HG03064 (cell line): ENCODE data around the gene AFTPH.

Experiments
- ATAC-seq: cut with Tn5 transposase; IDR thresholded peaks from one replicate; pipeline ENCODE4 v1.9.1; 2021; ENCODE audit warnings: low read depth; ENCODE audit not compliant: unreplicated experiment

The AFTPH gene

GRCh38 chr2:64582774-64583340 is 58.7 kb downstream of the AFTPH start:
- ATAC-seq = peak; percentile 78

- ATAC-seq = no peak
Observed at GRCh38 chr2:64586054-64586453, 61.9 kb downstream of the AFTPH start.

- ATAC-seq = no peak
Observed at GRCh38 chr2:64586883-64587481, 62.9 kb downstream of the AFTPH start.

- ATAC-seq = no peak
Observed at GRCh38 chr2:64587561-64587960, 63.4 kb downstream of the AFTPH start.

- no peak for ATAC-seq
Observed at GRCh38 chr2:64591188-64591587, 67.1 kb downstream of the AFTPH start.

GRCh38 chr2:64593035-64593655 is 69.0 kb downstream of the AFTPH start:
- ATAC-seq = no peak

- ATAC-seq = no peak
Observed at GRCh38 chr2:64594226-64594989, 70.3 kb downstream of the AFTPH start.

- ATAC-seq = no peak
Observed at GRCh38 chr2:64595397-64596176, 71.5 kb downstream of the AFTPH start.

GRCh38 chr2:64598226-64598625 is 74.1 kb downstream of the AFTPH start:
- ATAC-seq = no peak

GRCh38 chr2:64599469-64599868 is 75.3 kb downstream of the AFTPH start:
- ATAC-seq = no peak

GRCh38 chr2:64601034-64601754 is 77.1 kb downstream of the AFTPH start:
- ATAC-seq = no peak

- no peak for ATAC-seq
Observed at GRCh38 chr2:64601785-64602391, 77.8 kb downstream of the AFTPH start.

- no peak for ATAC-seq
Observed at GRCh38 chr2:64602436-64602835, 78.3 kb downstream of the AFTPH start.

- ATAC-seq = no peak
Observed at GRCh38 chr2:64604155-64604554, 80.0 kb downstream of the AFTPH start.

GRCh38 chr2:64605026-64605471 is 80.9 kb downstream of the AFTPH start:
- ATAC-seq = no peak

- ATAC-seq = no peak
Observed at GRCh38 chr2:64605991-64606478, 81.9 kb downstream of the AFTPH start.

GRCh38 chr2:64606479-64607363 is 82.6 kb downstream of the AFTPH start:
- peak; percentile 78 for ATAC-seq
